Suppressor macrophage treated with lipopolysaccharide for 4 hours (primary cell): ENCODE data around the gene CBARP.

ENCODE experiments used
- DNase-seq: peaks from one replicate; pipeline ENCODE4 v3.0.0-alpha.2; 2020

The CBARP gene

DNA sequence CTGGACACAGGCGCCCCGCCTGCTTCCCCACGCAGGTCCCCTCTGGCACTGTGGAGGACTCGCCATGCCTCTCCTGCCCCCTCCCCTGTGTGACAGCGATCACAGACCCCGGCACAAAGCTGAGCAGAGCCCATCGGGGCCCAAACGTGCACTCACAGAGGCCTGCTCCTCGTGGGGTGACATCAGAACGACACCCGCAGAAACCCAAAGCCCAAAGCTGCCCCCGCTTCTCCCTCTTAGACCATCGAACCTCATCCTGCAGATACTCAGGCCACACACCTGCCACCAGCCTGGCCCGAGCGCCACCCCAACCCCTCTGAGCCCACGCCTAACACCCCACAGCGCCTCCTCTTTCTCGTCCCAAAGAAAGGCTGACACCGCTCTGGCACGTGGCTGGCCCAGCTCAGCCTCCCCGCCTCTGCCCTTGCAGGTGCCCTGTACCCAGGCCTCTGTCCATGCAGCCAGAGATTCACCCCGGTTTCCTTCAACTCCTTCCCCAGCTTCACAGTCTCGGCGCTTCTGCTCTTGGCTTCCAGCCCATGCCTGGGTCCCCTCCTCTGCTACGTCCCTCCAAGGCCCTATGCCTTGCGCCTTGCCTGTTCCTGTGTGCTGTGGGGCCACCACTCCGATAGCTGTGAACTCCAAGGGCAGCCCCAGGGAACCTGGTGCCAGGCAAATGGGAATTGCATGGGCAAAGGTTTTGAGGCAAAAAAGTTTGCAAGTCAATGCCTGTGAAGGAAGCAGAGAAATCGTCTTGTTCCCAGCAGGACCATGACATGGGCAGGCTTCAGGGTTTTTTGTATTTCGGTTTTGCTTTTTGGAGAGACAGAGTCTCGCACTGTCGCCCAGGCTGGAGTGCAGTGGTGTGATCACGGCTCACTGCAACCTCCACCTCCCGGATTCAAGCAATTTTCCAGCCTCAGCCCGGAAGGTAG, 831 bp upstream of the CBARP start:
- DNase-seq, result no peak

DNA sequence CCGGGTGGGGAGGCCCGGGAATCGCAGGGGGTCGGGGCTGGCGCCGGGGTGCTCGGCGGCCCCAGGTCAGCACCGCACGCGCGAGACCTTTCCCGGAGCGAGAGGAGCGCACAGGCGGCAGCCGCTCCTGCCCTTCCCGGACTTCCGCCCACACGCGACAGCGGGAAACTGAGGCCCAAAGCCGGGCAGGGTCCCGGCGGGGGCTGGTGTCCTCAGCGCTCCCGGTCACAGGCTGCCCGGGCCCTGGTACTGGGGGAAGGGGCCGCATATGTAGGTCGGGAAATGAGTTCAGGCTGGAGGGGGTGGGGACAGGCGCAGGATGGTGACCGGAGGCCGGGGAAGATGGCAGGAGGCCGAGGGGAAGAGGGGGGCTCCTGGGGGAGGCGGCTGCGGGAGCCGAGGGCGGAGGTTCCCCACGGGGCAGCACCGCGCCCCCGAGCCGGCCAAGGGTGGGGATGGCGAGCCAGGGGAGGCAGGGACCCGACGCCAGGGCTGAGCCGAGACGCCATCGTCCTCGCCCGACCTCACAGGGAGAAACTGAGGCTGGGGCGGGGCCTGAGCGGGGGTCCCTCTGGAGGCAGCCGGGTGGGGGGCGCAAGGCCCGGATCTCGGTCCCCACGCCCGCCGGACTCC, 662 bp downstream of the CBARP start:
- no peak for DNase-seq

DNA sequence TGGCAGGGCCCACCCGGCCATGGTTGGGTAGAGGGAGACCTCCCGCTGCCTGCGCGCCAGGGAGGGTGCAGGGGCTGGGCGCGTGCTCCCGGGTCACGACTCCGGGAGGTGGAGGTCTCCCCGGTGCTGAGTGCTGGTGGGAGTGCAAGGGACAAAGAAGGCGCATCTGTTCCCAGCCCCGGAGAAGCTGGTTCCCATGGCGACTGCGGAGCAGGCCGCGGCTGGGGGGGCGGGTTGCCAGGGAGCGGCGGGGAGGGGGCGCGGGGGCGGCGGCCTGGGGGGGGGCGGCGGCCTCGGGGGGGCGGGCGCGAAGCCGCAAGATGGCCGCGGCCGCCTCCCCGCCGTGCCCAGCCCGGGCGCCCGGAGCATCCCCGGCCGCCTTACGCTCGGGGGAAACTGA, 1.2 kb downstream of the CBARP start:
- DNase-seq, result no peak

DNA sequence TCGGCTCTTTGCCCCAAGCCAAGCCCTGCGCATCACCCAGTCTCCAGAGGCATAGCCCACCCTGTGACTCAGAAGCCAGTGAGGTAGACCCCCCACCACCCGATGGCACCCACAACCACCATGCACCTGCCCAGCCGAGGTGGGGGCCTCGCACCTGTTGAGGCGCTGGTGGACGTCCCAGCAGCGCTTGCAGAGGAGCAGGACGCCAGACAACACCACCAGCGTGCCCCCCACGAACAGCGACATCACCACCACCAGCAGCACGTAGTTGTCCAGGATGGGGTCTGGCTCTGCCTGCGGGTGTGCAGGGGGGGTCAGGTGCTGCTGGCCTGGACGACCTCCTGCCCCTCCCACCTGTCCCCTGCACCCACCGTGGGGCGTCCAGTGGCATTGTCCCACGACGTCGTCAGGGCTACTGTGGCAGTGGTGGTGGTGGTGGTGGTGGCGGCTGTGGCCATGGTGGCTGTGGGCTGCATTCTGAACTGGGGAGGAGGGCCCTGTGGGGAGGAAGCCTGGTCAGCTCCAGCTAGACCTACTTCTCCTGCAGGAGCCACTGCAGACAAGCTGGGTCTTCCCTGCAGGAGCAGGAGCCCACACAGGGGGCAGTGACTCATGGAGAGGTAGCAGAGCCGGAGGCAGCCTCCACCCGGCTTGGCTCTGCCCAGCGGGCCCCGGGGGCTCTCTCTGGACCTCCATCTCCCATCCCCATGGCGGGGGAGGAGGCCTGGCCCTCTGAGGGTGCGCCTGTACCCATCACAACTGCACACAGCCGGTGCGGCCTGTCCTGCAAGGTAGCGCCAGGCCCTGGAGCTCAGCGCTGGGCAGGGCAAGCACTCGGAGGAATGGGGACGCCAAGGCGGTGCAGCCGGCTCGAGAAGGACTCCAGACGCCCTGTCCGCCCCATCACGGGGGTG, 1.9 kb downstream of the CBARP start:
- DNase-seq, result no peak

DNA sequence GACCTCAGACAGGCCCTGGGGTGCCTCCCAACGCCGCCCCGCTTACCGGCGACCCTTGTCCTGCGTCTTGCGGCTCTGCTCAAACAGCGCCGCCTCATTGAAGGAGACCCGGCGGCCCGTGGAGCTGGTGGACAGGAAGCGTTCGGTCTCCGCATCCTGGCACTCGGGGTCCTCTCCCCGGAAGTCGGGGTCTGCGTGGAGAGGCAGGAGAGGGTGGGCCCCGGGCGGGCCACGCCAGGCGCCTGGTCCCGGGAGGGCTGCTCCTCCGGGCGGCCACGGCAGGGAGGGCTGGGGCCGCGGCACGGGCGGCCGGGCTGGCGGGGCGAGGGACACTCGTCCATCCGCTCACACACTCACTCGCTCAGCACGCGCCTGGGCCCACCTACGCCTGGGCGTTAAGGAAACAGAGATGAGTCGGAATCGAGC, 2.8 kb downstream of the CBARP start:
- DNase-seq, result no peak

DNA sequence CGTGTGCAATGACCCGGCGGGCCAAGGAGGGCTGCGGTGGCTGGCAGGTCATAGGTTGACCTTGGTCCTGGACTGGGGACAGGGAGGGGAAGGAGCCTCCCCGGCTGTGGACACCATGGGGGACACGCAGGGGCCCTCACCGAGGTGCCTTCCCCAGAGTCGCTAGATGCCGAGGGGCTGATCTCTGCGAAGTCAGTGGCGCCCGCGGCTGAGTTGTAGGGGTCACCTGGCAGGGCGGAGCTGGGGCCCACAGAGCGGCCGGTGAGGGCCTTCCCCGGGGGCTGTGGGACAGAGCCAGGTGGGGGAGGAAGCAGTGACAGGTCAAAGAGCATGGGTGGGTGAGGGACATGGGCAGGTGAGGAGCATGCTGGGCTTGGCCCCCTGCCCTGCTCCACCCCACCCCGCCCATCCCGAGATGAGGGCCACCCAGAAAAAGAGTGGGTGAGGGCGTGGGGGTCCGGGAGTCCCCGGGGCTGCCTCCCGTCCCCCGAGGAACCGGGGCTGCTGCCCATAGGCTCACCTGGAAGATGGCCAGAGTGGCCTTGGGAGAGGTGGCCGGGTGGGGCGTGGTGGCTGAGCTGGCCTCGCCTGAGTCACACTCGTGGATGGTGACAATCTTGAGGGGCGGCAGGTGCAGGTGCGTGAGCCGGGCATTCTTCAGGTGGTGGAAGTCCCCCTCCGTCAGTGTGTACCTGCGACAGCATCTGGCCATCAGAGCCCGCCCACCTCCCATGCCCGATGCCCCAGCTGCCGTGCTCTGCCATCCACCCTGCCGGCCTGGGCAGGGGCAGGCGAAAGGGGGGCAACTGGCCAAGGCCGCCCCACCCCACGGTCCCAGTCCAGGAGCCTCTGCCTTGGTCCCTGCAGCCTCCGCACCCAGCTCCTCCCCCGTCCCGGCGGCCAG, 3.5 kb downstream of the CBARP start:
- no peak for DNase-seq

DNA sequence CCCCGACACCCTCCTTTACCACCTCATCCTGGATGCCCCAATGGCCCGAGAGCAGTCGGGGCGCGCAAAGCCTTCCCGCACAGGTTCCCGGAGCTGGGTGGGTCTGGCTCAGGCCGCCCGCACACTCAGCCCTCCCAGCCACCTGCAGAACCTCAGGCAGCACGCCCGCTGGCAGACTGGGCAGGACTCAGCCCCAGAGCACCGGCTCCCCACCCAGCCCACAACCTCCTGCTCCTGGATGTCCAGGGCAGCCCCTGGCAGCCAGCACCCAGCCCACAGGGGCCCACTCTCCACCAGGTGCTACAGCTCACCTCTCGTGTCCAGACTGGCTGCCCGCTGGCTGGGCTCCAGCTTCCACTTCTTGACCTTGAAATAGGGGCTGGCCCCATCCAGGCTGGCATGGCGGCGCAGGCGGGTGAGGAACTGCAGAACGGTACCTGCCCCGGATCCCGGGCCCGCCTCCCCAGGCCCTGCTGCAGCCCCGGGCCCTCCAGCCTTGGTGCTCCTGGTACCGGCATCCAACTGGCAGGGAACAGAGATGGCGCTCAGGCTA, 4.6 kb downstream of the CBARP start:
- no peak for DNase-seq

DNA sequence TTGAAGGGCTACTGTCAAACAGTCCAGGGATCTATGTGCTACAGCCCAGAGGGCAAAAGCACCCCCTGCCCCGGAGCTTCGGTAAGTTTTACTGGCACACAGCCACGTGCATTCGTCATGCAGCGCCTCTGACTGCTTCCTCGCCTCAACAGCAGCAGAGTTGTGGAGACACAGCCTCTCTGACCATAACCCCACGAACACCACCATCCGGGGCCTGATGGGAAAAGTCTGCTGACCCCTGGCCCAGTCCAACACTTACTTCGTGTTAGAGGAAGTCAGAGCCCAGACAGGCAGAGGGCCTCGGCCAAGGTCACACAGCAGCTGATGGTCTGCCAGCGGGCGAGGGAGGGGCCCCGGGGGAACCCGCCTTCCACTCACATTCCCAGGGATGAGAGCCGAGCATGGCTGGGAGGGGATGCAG, 5.1 kb downstream of the CBARP start:
- DNase-seq, result no peak

DNA sequence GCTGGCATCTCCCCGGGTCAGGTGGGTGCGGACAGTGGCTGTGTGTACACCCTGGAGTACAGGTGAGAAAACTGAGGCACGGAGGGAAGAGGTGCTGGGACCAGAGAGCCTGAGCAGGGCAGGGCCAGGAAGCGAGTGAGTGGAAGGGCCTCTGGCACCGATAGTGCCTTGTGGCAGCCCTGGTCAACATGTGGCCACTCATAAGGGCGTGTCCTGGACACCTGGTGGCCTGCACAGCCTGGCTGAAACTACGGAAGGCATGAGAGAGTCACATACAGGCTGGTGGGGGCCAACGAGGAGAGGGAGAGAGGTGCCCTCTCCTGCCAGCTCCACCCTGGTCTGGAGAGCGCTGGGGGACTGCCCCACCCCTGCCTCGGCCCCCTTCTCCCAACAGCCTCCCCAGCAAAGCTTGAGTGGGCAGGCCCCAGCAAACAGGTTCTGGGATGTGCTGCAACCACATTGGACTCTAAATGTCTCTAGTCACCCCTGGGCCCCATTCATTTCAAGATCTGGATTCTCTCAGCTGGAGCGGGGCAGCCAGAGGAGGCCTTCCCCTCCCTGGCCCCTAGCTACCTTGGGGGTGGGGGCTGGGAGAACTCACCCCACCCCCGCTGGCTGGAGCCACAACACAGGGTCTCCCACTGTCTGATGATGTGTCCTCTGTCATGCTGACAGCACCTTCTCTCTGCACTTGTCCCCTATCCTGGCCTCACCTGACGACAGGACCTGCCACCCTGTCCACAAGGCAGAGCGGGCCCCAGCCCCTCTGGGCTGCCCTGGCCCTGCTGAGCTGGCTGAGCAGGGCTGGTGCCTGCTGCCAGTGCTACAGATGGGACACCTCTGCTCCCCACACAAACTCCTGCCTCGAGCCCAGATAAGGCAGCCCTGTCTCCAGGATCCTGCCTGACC, 5.8 kb downstream of the CBARP start:
- no peak for DNase-seq

DNA sequence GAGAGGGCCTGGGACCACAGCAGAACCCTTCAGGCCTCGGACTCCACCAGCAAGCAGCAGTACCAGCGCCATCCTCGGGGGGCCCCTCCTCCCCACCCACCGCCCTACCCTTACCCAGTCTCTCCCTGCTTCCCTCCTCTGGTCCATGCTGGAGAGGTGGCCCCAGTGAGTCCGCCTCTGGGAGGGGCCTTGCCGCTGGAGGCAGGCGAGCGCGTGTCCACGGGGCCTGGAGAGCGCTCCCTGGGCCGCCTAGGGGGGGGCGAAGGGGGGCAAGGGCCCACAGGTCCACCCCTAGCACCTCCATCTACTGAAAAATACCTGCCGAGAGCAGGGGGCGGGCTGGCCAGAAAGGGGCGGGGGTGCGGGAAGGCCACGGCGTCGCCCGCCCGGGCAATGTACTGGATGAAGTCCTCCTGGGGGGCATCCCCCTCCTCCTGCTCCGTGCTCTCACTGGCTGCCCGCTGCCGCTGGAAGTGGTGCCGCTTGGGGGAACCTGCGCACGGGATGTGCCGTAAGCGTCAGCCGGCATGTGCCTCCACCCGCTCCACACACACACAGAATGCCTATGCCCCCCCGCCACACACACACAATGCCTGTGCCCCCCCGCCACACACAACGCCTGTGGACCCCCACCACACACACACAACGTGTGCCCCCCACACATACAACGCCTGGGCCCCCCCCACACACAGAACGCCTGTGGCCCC, 6.9 kb downstream of the CBARP start:
- no peak for DNase-seq

DNA sequence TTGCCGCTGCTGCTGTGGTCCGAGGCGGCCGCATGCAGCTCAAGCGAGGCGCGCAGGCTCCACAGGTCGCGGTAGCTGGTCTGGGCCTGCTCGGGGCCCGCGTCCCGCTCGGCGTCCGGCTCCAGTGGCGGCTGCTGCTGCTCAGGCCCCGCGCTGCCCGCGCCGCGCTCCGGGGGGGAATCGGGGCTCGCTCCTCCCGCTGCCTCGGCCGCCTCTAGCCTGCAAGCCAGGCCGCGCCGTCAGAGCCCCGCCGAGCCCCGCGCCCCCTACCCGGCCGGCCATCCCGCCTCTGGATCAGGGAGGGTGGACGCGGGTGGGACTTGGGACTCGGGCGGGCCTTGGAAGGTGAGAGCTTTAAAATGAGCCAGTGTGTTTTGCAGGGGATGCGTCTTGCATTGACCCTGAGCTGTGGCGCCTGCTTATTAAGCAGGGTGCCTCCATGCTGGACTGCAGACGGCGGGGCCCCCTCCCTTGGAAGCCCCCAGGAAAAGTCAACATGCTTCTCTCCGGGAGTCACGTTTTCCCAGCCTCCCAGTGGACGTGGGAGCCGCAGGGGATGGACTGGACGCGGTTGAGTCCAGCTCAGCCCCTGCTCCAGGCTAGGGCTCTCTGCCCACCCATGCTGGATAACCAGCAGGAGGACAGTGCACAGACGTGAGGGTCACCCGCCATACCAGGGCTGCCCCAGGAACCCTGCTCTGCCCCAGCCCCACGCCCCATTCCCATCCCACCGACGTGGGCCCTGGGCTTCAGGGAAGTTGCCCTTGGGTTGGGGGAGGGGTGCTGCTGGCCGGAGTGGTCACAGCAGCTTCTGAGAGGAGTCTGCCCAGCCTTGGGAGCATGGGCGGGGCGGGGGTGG, 7.7 kb downstream of the CBARP start:
- no peak for DNase-seq

DNA sequence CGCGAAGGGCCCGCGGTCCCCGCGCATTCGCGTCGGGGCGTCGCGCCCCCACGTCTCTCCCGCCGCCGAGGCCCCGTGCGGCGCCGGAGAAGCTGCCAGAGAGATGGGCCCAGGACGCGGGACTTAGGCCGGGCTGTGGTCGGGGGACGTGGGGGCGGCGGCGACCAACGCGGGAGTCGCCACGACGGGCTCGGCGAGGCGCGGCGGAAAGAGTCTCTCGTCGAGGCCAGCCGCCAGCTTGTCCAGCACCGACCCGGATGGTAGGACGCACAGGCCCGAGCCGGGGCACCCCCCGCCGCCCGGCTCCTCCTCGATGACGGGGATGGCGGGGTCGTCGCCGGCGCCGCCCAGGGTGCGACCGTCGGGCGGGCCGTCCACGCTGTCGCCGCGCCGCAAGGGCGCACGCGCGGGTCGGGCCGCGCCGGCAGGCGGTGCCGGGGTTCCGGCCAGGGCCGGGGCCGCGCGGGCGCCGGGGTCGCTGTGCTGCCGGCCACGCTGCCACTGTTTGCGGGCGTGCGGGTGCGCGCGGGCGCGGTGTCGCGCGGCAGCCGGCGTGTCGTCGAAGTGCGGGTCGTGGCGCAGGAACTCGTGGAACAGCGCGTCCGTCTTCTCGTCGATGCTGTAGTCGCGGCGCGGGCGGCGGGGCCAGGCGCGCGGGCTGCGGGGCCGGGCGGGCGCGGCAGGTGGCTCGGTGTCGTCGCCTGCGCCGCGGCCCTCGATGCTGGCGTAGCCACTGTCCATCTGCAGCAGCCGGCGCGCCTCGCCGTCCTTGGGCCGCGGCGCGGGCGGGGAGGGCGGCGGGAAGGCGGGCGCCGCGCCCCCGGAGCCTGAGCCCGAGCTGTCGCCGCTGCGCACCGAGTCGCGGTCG, 8.5 kb downstream of the CBARP start:
- no peak for DNase-seq

DNA sequence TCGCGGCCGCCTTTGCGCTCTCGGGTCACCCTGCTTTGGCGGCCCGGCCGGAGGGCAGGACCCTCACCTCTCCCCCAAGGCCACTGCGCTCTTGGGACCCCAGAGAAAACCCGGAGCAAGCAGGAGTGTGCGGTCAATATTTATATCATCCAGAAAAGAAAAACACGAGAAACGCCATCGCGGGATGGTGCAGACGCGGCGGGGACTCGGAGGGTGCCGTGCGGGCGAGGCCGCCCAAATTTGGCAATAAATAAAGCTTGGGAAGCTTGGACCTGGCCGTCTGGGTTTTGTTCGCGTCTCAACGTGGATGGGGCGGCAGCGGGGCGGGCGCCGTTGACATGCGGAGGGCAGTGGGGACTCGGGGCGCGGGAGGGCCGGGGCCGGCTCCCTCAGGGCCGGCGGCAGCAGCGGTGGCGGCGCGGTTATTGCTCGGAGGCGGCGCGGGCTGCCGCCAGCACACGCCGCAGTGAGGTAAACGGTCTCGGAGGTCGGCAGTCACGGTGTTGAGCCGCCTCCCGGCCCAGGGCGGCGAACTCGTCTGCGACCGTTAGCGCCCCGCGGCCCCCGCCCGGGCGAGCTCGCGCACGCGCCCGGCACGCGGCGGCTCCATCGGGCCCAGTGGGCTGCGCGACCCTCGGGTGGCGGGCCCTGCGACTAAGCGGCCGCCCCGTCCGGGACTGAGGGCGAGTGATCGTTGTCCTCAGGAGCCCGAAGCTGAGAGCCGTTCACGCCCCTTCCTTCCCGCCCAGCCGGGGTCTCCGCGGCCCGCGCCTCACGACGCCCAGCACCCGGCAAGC, 9.4 kb downstream of the CBARP start:
- DNase-seq, result no peak

DNA sequence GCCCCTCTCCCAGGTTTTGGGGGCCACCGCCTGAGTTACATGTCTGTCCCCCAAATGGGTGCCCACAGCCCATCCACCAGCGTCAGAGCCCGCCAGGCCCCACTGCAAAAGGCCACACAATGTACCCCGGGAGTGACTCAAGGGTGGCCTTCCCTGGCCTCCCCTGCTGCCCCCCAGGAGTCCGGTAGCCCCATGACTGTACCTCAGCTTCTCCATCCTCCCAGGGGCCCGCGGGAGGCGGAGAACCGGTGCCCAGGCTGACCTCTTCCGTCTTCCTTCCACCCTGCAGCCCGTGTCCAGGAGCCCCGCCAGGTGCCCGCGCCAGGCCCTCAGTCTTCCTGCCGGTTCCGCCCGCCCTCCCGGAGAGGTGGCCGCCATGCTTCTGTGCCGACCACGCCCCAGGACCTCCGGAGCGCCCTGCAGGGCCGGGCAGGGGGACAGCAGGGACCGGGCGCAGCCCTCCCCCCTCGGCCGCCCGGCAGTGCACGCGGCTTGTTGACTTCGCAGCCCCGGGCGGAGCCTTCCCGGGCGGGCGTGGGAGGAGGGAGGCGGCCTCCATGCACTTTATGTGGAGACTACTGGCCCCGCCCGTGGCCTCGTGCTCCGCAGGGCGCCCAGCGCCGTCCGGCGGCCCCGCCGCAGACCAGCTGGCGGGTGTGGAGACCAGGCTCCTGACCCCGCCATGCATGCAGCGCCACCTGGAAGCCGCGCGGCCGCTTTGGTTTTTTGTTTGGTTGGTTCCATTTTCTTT, 10.3 kb downstream of the CBARP start:
- DNase-seq, result no peak

DNA sequence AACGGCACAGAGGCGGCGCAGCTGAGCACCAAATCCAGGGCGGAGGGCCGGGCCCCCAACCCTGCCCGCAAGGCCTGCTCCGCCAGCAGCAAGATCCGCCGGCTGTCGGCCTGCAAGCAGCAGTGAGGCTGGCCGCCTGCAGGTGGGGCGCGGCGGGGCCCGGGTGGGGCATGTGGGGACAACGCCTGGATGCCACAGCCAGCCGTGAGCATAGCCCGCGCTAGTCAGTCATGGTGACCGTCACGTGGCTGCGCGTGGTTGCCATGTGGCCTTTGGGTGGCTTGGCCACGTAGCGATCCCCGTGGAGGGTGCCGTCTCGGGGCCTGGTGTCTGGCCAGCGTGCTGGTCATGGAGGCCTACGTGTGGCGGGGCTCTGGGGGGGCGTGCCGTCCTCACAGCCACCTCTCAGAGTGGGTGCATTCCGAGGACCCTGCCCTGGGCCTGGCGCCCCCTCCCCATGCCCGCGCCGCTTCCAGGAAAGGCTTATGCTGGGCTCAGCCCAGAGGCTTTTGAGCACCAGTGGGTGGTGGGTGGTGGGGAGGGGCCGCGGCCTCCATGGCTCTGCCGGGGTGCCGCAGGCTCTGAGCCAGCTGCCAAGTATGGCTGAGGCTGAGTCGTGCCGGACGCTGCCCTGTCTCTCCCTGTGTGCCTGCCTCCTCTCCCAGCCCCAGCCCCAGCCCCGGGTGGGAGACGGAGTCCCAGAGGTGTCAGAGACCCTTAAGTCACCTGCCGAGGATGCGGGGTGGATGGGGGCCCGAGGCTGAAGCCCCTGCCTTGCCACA, 11.1 kb downstream of the CBARP start:
- no peak for DNase-seq

DNA sequence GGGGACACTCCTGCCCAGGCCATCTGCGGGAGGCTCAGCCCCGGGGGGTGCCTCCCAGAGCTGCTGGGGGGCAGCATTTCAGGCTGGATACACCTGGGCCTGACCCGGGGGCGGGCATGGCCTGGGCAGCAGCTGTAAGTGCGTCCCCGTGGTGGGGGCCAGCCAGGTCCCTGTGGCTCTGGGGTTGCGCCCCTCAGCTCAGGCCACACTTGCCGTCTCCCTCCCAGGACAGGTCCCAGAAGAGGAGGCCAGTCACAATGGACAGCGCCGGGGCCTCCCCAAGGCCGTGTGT, 11.6 kb downstream of the CBARP start:
- no peak for DNase-seq
